ENCODE results near the gene COPA.
"Not testable (repeated sequence)": the region's sequence is repeated elsewhere in the genome, so short reads cannot be mapped to it uniquely, and the experiment has no call there.

GRCh38 chr1:160384812-160385211 is 41.8 kb upstream of the COPA start:
- TF ChIP-seq POLR2A (IDR thresholded peaks at IDR 0.05); CTCF (IDR thresholded peaks at IDR 0.05 in 8 of 11, conservative IDR thresholded peaks at IDR 0.05 in 3 of 11); POLR2AphosphoS5 (IDR thresholded peaks at IDR 0.05): not testable (repeated sequence)
